HG02759 (cell line): ENCODE measurements around the gene EGR4.

Experiments
- ATAC-seq: cut with Tn5 transposase; IDR thresholded peaks from one replicate; pipeline ENCODE4 v1.9.1; 2021; ENCODE audit warnings: mild to moderate bottlenecking, moderate library complexity; ENCODE audit not compliant: unreplicated experiment

Gene EGR4

DNA sequence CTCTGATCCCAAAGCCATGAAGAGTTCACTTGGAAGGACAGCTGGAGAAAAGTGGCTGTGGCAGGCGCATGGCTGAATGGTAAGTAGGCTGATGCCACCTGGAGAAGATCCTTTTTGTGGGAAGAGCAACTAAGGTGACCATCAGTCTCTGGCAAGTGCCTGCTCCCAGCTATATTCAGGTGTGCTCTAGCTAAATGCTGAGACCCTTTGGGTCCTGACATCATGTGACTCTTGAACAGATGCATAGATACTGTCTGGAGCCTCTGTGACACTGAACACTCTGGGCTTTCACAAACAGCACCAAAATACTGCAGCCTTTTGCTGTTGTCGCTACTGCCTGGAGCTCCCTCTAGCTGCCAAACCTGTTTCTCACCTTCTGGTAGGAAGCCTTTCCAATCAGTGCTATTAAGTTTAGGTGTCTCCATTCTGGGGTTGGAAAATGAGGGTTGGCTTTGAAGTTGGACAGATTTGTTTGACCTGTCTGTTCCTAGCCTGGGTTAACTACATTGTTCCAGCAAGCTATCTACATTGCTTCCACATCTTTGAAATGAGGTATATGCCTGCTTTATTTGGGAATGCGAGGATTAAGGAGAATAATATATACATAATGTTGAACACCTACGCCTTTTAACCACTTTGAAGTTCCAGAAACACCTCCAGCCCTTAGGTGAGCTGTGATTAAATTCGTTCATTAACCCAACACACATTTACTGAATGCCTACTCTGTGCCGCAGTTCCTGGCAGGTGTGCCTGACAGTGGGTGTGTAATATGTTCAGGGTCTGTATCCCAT is 3.1 kb downstream of the EGR4 start:
- ATAC-seq, result no peak

DNA sequence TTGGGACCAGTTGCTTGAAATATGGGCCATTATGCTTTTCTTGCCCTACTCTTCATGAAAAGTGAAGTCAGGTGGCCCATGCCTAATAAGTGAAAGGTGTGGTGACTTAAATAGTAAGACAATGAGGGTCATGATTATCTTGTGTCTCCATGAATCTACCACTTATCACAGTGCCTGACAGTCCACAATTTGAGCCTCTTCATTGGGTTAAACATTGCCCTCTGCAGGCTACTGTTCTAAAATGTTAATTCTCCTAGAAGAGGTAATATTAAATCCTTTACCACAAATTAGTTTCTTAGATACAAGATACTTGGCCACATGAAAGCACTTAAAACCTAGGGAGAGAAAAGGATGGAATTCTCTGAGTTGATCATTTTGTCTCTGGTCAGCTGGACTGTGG is 4.0 kb downstream of the EGR4 start:
- no peak for ATAC-seq

- no peak for ATAC-seq
Observed at GRCh38 chr2:73286134-73286655, 7.2 kb downstream of the EGR4 start.

DNA sequence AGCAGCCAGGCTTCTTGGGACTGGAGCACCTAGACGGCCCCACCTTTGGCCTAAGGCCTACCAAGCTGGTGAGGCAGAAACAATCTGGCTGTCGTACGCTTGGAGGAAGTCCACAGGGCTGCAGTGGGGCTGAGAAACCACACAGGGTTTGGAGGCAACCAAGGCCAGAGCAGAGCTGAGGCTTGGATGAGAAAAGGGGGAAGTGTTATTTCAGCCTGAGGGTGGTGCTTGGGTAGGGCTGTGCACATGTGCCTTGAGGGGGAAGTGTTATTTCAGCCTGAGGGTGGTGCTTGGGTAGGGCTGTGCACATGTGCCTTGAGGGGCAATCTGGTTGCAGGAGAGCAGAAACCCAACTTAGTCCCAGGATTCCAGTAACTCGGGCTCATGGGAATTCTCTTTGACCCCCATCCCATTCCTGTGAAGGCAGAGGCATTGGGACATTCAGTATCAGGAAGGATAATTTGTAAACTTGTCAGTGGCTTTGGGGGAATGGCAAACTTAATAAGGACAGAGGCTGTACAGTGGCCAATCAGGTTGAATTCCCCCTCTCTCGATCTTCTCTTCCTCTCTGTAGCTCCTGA is 8.1 kb downstream of the EGR4 start:
- peak; percentile 55 for ATAC-seq

DNA sequence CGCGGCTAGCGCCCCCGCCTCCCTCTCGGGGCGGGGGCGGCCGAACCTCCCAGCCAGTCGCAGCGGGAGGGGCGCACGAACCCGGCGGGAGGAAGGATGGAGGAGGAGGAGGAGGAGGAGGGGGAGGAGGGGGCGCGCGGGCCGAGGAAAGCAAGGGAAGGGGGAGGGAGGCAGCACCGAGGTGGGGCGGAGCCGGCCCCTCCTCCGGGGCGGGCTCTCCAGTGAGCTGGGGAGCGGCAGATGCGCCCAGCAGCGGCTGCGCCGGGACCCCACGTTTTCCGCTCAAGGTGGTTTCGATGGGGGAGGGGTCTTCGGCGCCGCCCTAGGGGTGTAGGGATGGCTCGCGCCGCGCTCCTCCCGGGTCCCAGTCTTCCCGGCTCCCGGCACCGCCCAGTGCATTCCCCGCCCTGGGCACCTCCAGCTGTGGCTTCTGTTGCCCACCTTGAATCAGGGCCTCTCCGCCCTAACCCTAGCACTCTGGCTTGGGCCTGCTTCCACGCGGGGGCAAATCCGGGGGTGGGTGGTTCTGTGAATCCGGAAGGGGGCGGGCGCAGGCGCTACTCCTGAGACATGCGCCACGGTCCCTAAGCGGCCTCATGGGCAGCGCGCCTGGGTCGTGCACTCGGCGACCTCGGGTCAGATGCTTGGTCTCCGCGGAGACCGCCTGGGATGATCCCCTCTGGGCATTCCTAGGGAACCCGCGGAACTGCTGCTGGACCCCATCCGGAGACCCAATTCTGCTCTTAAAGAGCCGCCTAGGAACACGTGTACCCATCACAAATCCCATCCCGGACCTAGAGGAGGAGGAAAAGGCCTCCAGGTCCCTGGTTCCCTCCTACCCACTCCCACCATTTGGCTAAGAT is 8.8 kb downstream of the EGR4 start, which contains the start of gene FBXO41:
Gene FBXO41 (minus strand): TSS at position 183 of the 863 bp plus-strand sequence. CDS start 14,848 bp downstream, outside the sequence.
- ATAC-seq, result peak; percentile 76

DNA sequence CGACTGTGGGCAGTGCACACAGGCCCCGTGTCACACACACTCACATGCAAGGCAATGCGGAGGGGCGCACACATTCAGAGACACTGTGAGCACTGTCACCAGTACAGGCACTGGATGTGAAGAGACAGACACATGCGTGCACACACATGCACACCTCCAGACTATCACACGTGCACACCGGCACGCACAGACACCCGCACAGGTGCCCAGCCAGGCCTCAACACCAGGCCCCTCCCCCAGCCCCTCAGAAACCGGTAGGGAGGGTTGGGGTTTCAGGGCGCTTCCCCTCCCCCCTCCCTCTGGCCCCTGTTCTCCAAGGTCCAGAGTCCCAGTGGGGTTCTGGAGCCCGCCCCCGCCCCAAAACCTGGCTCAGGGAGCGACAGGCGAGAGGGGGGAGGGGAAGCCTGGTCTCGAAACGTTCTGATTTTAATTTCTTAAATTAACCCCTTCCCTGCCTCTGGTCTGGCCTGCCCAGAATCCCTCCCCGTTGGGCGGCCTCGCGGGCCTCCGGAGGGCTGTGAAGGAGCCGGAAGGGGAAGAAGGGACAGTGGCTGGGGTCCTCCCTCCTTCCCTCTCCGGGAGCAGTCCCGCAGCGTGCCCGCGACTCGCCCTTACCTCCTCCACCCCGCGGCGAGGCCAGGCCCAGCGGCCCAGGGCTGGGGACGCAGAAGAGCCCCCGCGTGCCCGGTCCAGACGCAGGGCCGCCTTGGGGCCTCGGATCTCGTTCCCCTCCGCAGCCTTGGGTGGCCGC is 9.6 kb downstream of the EGR4 start:
- ATAC-seq, result peak; percentile 24

- no peak for ATAC-seq
Observed at GRCh38 chr2:73282924-73283544, 10.3 kb downstream of the EGR4 start.

- no peak for ATAC-seq
Observed at GRCh38 chr2:73281244-73281643, 12.1 kb downstream of the EGR4 start.

DNA sequence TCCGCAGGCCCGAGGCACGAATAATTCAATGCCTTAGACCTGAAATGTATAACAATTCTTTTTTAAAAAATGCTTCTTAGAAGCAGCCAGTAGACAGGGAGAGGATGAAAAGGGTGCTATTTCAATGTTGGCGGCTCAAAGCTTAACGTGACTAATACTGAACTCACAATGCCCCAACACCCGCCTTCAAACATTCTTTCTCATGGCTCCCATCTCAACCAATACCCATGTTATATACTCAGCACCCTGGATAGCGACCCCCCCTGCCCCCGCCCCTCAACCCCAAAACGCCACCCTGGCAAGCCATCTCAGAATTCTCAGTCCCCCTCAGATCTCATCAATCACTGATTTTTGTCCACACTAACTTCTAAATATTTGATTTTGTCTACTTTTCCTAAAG is 13.5 kb downstream of the EGR4 start:
- ATAC-seq, result no peak

DNA sequence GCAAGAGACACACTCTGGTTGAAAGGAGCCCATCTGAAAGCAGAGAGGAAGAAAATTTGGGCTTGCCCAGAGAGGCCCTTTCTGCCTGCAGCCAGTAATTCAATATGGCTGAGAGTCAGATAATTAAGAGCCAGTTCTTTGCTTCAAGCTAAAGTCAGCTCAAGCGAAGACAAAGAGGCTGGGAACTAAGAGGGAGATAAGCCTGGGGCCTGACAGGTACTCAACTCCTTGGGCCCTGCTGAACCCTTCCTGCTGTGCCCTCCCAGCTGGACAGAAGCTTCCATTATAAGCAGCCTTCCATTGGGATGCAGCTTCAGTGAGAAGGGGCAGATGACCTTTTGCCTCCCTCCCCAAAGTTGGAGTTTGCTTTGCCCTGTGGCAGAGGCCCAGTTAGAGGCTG is 21.1 kb downstream of the EGR4 start:
- ATAC-seq, result no peak

- no peak for ATAC-seq
Observed at GRCh38 chr2:73269686-73270465, 23.5 kb downstream of the EGR4 start.

- peak; percentile 48 for ATAC-seq
Observed at GRCh38 chr2:73268830-73269685, 24.3 kb downstream of the EGR4 start.

DNA sequence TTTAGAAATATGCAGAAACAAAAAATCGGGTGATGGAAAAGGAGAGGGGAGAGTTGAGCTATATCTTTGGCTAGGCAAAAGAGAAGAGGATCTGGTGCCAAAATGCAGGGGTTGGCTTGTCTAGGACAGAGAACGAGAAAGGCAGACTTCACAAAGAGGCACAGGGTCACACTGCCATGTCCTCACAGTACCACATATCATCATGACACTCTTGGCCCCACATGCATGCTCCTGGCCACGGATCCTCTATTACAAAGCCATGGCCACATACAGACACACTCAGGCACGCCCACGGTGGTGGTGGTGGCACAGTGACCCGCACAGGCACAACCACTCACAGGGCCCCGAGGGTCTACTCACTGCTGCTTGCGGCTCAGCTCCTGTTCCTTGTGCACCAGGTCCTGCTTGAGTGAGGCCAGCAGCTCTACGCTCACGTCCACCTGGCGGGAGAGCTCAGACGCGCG is 24.9 kb downstream of the EGR4 start:
- no peak for ATAC-seq

GRCh38 chr2:73267008-73267407 is 26.3 kb downstream of the EGR4 start:
- no peak for ATAC-seq

GRCh38 chr2:73266061-73266901 is 27.1 kb downstream of the EGR4 start:
- ATAC-seq, result no peak

- ATAC-seq, result no peak
Observed at GRCh38 chr2:73265298-73266060, 27.9 kb downstream of the EGR4 start.

DNA sequence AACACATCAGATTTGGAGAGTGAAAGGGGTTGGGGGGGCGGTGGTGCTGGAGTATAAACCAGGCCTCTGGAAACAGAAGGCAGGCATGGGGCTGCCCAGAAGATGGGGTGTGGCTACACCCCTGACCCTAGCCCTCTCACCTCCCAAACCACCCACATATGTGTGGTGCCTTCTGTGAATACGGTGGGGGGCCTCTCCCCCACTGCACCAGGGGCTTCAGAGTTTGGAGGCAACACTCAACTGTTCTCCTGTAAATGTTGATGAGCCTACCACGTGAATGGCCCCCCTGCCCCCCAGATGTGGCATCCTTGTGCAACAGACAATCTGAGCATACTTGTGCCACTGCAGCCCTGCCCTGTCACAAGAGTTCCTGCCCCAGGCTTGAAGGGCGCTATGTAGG is 28.6 kb downstream of the EGR4 start:
- no peak for ATAC-seq
